RWPE2 (cell line): ENCODE results near the gene PEX7.
A peak's percentile ranks its signal among the peaks of the same experiment; 100 is the strongest.

Experiments used
- ATAC-seq: fragments of 200-7000 bp; cut with Tn5 transposase; 3 replicates; pipeline ENCODE4 v1.9.1; 2021; ENCODE audit warnings: low read depth
- DNase-seq: peaks from one replicate; pipeline ENCODE4 v3.0.0-alpha.2; 2020; ENCODE audit warnings: low spot score
- H3K27ac ChIP-seq: fragments of 450-650 bp; 2 replicates; pipeline ENCODE4 v1.5.1; 2017; ENCODE audit warnings: mild to moderate bottlenecking; ENCODE audit not compliant: poor library complexity, severe bottlenecking
- H3K27me3 ChIP-seq: fragments of 250-450 bp; sonication (Bioruptor Pico); 2 replicates; pipeline ENCODE4 v1.5.1; 2021; ENCODE audit warnings: mild to moderate bottlenecking, moderate library complexity; ENCODE audit not compliant: insufficient read depth, poor library complexity, severe bottlenecking
- H3K36me3 ChIP-seq: fragments of 250-450 bp; sonication (Bioruptor Pico); 2 replicates; pipeline ENCODE4 v1.5.1; 2020; ENCODE audit warnings: low read depth, mild to moderate bottlenecking, moderate library complexity
- H3K4me1 ChIP-seq: fragments of 250-450 bp; sonication (Bioruptor Pico); 2 replicates; pipeline ENCODE4 v1.5.1; 2021; ENCODE audit warnings: mild to moderate bottlenecking, moderate library complexity; ENCODE audit not compliant: insufficient read depth, poor library complexity, severe bottlenecking
- H3K4me3 ChIP-seq: fragments of 250-450 bp; sonication (Bioruptor Pico); 2 replicates; pipeline ENCODE4 v1.5.1; 2021; ENCODE audit warnings: mild to moderate bottlenecking, moderate library complexity; ENCODE audit not compliant: severe bottlenecking
- H3K9me3 ChIP-seq: fragments of 250-450 bp; sonication (Bioruptor Pico); 2 replicates; pipeline ENCODE4 v1.5.1; 2021; ENCODE audit warnings: mild to moderate bottlenecking, moderate library complexity; ENCODE audit not compliant: severe bottlenecking
- CTCF ChIP-seq: fragments of 450-650 bp; IDR thresholded peaks from one replicate; pipeline ENCODE4 v1.5.1; 2017; ENCODE audit warnings: mild to moderate bottlenecking, moderate library complexity; ENCODE audit not compliant: poor library complexity, severe bottlenecking

PEX7 gene

GRCh38 chr6:136859430-136859829 is 37.0 kb downstream of the PEX7 start:
- H3K4me1 ChIP-seq: peaks cover 3% of the 10 kb centered on the region
- no peak for TF ChIP-seq CTCF

GRCh38 chr6:136860043-136860442 is 37.7 kb downstream of the PEX7 start:
- no peak overlapping the region for H3K27ac ChIP-seq
- H3K9me3 ChIP-seq: no peaks in the 10 kb centered on the region
- no peak for ATAC-seq
- no peak for TF ChIP-seq CTCF
- H3K4me1 ChIP-seq: peaks cover 3% of the 10 kb centered on the region
- H3K4me3 ChIP-seq: no peak overlapping the region
- peaks cover 3% of the 10 kb centered on the region; the same call in 1 of the 2 replicates for H3K36me3 ChIP-seq
- DNase-seq: no peak
- H3K27me3 ChIP-seq: no peaks in the 10 kb centered on the region

More at GRCh38 chr6:136859430-136859829, 37.0 kb downstream of the PEX7 start:
- Histone ChIP-seq H3K9me3 (no peaks in the 10 kb centered on the region), H3K4me3 (no peak overlapping the region), H3K27me3 (no peaks in the 10 kb centered on the region), H3K27ac (no peak overlapping the region), H3K36me3 (peaks cover 3% of the 10 kb centered on the region; the same call in 1 of the 2 replicates)
- no peak for DNase-seq
- ATAC-seq: no peak

GRCh38 chr6:136862662-136863061 is 40.3 kb downstream of the PEX7 start:
- H3K36me3 ChIP-seq: peaks cover 3% of the 10 kb centered on the region; the same call in 1 of the 2 replicates
- TF ChIP-seq CTCF: no peak
- DNase-seq: no peak
- no peaks in the 10 kb centered on the region for H3K9me3 ChIP-seq
- no peaks in the 10 kb centered on the region for H3K27me3 ChIP-seq
- peaks cover 3% of the 10 kb centered on the region for H3K4me1 ChIP-seq
- peak; percentile 73 for ATAC-seq
- no peak overlapping the region for H3K4me3 ChIP-seq
- H3K27ac ChIP-seq: peak overlapping the region; percentile 23

GRCh38 chr6:136863752-136864151 is 41.4 kb downstream of the PEX7 start:
- TF ChIP-seq CTCF: no peak
- Histone ChIP-seq H3K27me3 (no peaks in the 10 kb centered on the region), H3K27ac (no peak overlapping the region), H3K4me1 (peaks cover 3% of the 10 kb centered on the region), H3K9me3 (no peaks in the 10 kb centered on the region), H3K36me3 (peaks cover 2% of the 10 kb centered on the region; the same call in 1 of the 2 replicates), H3K4me3 (no peak overlapping the region)
- DNase-seq (no peak), ATAC-seq (no peak)

- DNase-seq: no peak
- no peak for ATAC-seq
- H3K36me3 ChIP-seq: peaks cover 1% of the 10 kb centered on the region; the same call in 1 of the 2 replicates
Measured at GRCh38 chr6:136864676-136865075, 42.3 kb downstream of the PEX7 start.

More at GRCh38 chr6:136864676-136865075, 42.3 kb downstream of the PEX7 start:
- no peak for TF ChIP-seq CTCF
- H3K4me1 ChIP-seq: peaks cover 3% of the 10 kb centered on the region
- no peaks in the 10 kb centered on the region for H3K9me3 ChIP-seq
- H3K27ac ChIP-seq: no peak overlapping the region
- H3K4me3 ChIP-seq: no peak overlapping the region
- H3K27me3 ChIP-seq: no peaks in the 10 kb centered on the region
